WTC11 (cell line): Measurements from ENCODE around the gene ZNF814. TPM values are rescaled to one million over a fixed set of nuclear protein-coding genes. Genes with fewer than 3 reads are reported as not detected.
A peak's percentile ranks its signal among the peaks of the same experiment; 100 is the strongest.

Experiments used
- ATAC-seq: fragments of 200-7000 bp; cut with Tn5 transposase; 2 replicates; pipeline ENCODE4 v1.10.0; 2021; ENCODE audit warnings: mild to moderate bottlenecking, moderate library complexity
- CTCF ChIA-PET: fragments of 300-600 bp; sonication (Branson Sonifier 250); formaldehyde crosslinking; loops from one replicate; lab custom pipeline; 2021; ENCODE audit warnings: antibody characterized with exemption; lab: Charles Lee
- POLR2A ChIA-PET: fragments of 350-600 bp; sonication (Branson Sonifier 250); formaldehyde crosslinking; loops from one replicate; lab custom pipeline; 2021; ENCODE audit warnings: antibody characterized with exemption; lab: Charles Lee
- DNase-seq: peaks from one replicate; pipeline ENCODE4 v3.0.0; 2021; ENCODE audit warnings: low spot score
- H3K27ac Mint-ChIP-seq: 2 replicates; pipeline ENCODE4 v1.8.0; 2021; ENCODE audit warnings: mixed read lengths
- H3K27me3 Mint-ChIP-seq: 2 replicates; pipeline ENCODE4 v1.8.0; 2021; ENCODE audit warnings: low read depth, mild to moderate bottlenecking, moderate library complexity, mixed read lengths
- H3K36me3 Mint-ChIP-seq: 2 replicates; pipeline ENCODE4 v1.8.0; 2021; ENCODE audit warnings: mixed read lengths
- H3K4me1 Mint-ChIP-seq: 2 replicates; pipeline ENCODE4 v1.8.0; 2022; ENCODE audit warnings: mixed read lengths
- H3K4me3 Mint-ChIP-seq: 2 replicates; pipeline ENCODE4 v1.8.0; 2021; ENCODE audit warnings: mild to moderate bottlenecking, moderate library complexity, mixed read lengths
- H3K9me3 Mint-ChIP-seq: 2 replicates; pipeline ENCODE4 v1.8.0; 2021; ENCODE audit warnings: mixed read lengths
- ATF1 ChIP-seq: sonication (generic); formaldehyde crosslinking; IDR thresholded peaks from 2 replicates; pipeline ENCODE4 v1.8.1; 2023; ENCODE audit warnings: mild to moderate bottlenecking, moderate library complexity, missing genetic modification reagents
- ELF4 ChIP-seq: sonication (generic); formaldehyde crosslinking; IDR thresholded peaks from 2 replicates; pipeline ENCODE4 v1.8.1; 2022; ENCODE audit warnings: low read depth, mild to moderate bottlenecking, moderate library complexity, missing genetic modification reagents
- GRHL2 ChIP-seq: fragments of 250-450 bp; sonication (Bioruptor Pico); IDR thresholded peaks from 2 replicates; pipeline ENCODE4 v1.8.0; 2022; ENCODE audit warnings: mild to moderate bottlenecking, moderate library complexity; ENCODE audit not compliant: insufficient replicate concordance, severe bottlenecking
- HMGA2 ChIP-seq: fragments of 250-450 bp; sonication (Bioruptor Pico); IDR thresholded peaks from 2 replicates; pipeline ENCODE4 v1.4.0; 2021; ENCODE audit warnings: mild to moderate bottlenecking, moderate library complexity
- IRF1 ChIP-seq: sonication (generic); formaldehyde crosslinking; IDR thresholded peaks from 2 replicates; pipeline ENCODE4 v1.8.0; 2023; ENCODE audit warnings: missing genetic modification reagents
- JAZF1 ChIP-seq: fragments of 250-450 bp; sonication (Bioruptor Pico); IDR thresholded peaks from 2 replicates; pipeline ENCODE4 v1.9.0; 2021; ENCODE audit warnings: moderate library complexity, mild to moderate bottlenecking, inconsistent platforms
- JUN ChIP-seq: sonication (generic); formaldehyde crosslinking; IDR thresholded peaks from 2 replicates; pipeline ENCODE4 v1.8.0; 2023; ENCODE audit warnings: mild to moderate bottlenecking, missing genetic modification reagents
- NR3C1 ChIP-seq: sonication (generic); formaldehyde crosslinking; conservative IDR thresholded peaks from 2 replicates; pipeline ENCODE4 v1.8.1; 2023; ENCODE audit warnings: low read depth, mild to moderate bottlenecking, missing genetic modification reagents
- PREB ChIP-seq: sonication (generic); formaldehyde crosslinking; IDR thresholded peaks from 2 replicates; pipeline ENCODE4 v1.8.1; 2022; ENCODE audit warnings: mild to moderate bottlenecking, missing genetic modification reagents, moderate library complexity, borderline replicate concordance
- SMAD3 ChIP-seq: sonication (generic); formaldehyde crosslinking; IDR thresholded peaks from 2 replicates; pipeline ENCODE4 v1.8.0; 2022; ENCODE audit warnings: missing genetic modification reagents, mild to moderate bottlenecking, borderline replicate concordance
- SOX15 ChIP-seq: fragments of 250-450 bp; sonication (Bioruptor Pico); IDR thresholded peaks from 2 replicates; pipeline ENCODE4 v1.9.0; 2021; ENCODE audit warnings: mild to moderate bottlenecking
- TEAD4 ChIP-seq: sonication (generic); formaldehyde crosslinking; IDR thresholded peaks from 2 replicates; pipeline ENCODE4 v1.8.0; 2022; ENCODE audit warnings: mild to moderate bottlenecking, missing genetic modification reagents
- TP53 ChIP-seq: sonication (generic); formaldehyde crosslinking; IDR thresholded peaks from 2 replicates; pipeline ENCODE4 v1.8.1; 2023; ENCODE audit warnings: mild to moderate bottlenecking, missing genetic modification reagents
- USF1 ChIP-seq: sonication (generic); formaldehyde crosslinking; IDR thresholded peaks from 2 replicates; pipeline ENCODE4 v1.8.0; 2022; ENCODE audit warnings: mild to moderate bottlenecking, missing genetic modification reagents
- ZBTB43 ChIP-seq: sonication (generic); formaldehyde crosslinking; IDR thresholded peaks from 2 replicates; pipeline ENCODE4 v1.8.1; 2023; ENCODE audit warnings: mild to moderate bottlenecking, missing genetic modification reagents
- ZNF138 ChIP-seq: sonication (generic); formaldehyde crosslinking; conservative IDR thresholded peaks from 2 replicates; pipeline ENCODE4 v1.8.1; 2022; ENCODE audit warnings: mild to moderate bottlenecking, moderate library complexity, missing genetic modification reagents
- ZNF263 ChIP-seq: sonication (generic); formaldehyde crosslinking; IDR thresholded peaks from 2 replicates; pipeline ENCODE4 v1.8.1; 2022; ENCODE audit warnings: low read depth, mild to moderate bottlenecking, moderate library complexity, missing genetic modification reagents
- total RNA-seq: library from RNA; stranded (reverse); gene quantifications from 3 replicates; pipeline ENCODE4 v1.2.3, GENCODE V29; 2021
- TF ChIP-seq, protein P1 (sequence below): sonication (generic); formaldehyde crosslinking; IDR thresholded peaks from 2 replicates; pipeline ENCODE4 v1.8.0; 2022; ENCODE audit warnings: mild to moderate bottlenecking, missing genetic modification reagents

The ZNF814 gene
- total RNA-seq, 1 experiment from 2014 or later = 60.7 TPM

- TF ChIP-seq ZNF263 (no peak), NR3C1 (CRISPR knock-in tag) (0 out of 2 replicates have a peak, but pooled peaks have one; percentile 8), USF1 (CRISPR knock-in tag) (peak; percentile 95), TP53 (CRISPR knock-in tag) (no peak), ELF4 (CRISPR knock-in tag) (no peak)
- TF ChIP-seq, protein P1, sequence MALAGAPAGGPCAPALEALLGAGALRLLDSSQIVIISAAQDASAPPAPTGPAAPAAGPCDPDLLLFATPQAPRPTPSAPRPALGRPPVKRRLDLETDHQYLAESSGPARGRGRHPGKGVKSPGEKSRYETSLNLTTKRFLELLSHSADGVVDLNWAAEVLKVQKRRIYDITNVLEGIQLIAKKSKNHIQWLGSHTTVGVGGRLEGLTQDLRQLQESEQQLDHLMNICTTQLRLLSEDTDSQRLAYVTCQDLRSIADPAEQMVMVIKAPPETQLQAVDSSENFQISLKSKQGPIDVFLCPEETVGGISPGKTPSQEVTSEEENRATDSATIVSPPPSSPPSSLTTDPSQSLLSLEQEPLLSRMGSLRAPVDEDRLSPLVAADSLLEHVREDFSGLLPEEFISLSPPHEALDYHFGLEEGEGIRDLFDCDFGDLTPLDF (CRISPR knock-in tag) = no peak
Observed at GRCh38 chr19:57888560-57889231, at the start of gene ZNF814 (continued).

DNA sequence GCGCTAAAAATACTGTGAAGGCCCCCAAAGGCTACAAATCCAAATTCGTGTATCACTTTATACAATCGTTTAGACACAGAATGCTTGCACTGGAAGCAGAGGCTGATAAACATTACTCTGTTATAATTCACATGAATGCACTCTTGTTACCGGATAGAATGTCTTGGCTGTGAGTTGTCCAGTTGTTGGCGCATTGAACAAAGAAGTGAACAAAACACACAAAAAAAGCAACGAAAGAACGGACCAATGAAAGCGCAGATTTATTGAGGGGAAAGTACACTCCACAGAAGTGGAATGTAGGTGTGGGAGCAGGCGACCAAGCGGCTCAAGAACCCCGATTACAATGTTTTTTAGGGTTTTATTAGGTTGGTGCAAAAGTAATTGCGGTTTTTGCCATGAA is 46.9 kb upstream of the ZNF814 start:
- TF ChIP-seq HMGA2 = no peak
- no peak for TF ChIP-seq ZBTB43 (CRISPR knock-in tag)
- TF ChIP-seq ZNF138 (CRISPR knock-in tag) = no peak
- TF ChIP-seq TEAD4 (CRISPR knock-in tag) = no peak
- TF ChIP-seq SOX15 (CRISPR knock-in tag) = no peak
- no peak for TF ChIP-seq IRF1 (CRISPR knock-in tag)
- TF ChIP-seq PREB (CRISPR knock-in tag) = no peak
- no peak for TF ChIP-seq ATF1
- no peak for TF ChIP-seq JUN (CRISPR knock-in tag)
- no peak for TF ChIP-seq GRHL2
- no peak for TF ChIP-seq JAZF1 (CRISPR knock-in tag)
- TF ChIP-seq SMAD3 (CRISPR knock-in tag) = no peak
- H3K36me3 Mint-ChIP-seq = peaks cover 46% of the 10 kb centered on the region
- peaks cover 14% of the 10 kb centered on the region for H3K4me1 Mint-ChIP-seq
- ATAC-seq = no peak
- no peaks in the 10 kb centered on the region for H3K9me3 Mint-ChIP-seq
- peak overlapping the region; percentile 74; the same call in 1 of the 2 replicates for H3K27ac Mint-ChIP-seq
- POLR2A ChIA-PET = interaction anchor here (0.5 to 1.8 kb wide), 10 partner anchors 19 to 322 kb away, joined by 3 to 13 read pairs (median 3); partner anchors contain the start of genes ZNF134, ZNF135, ZNF417 and ZNF586
- H3K4me3 Mint-ChIP-seq = peak overlapping the region; percentile 100
- DNase-seq = no peak
- CTCF ChIA-PET = interaction anchor here (0.6 to 1.2 kb wide), 8 partner anchors 12 to 220 kb away, joined by 3 to 4 read pairs (median 3); partner anchors contain the start of gene ZNF417
- no peaks in the 10 kb centered on the region for H3K27me3 Mint-ChIP-seq
